Mesenchymal stem cell (in vitro differentiated cells and primary cell): ENCODE results near the gene PAGR1.

Source experiments
- DNase-seq: peaks from one replicate; pipeline ENCODE4 v3.0.0-alpha.2; 2013
- H2AFZ ChIP-seq: one replicate; pipeline ENCODE4 v1.6.1; 2013; ENCODE audit warnings: low read depth, mild to moderate bottlenecking, control low read depth, inconsistent platforms, low read length, moderate library complexity
- H2AK5ac ChIP-seq: 2 replicates; pipeline ENCODE4 v1.6.1; 2013; ENCODE audit warnings: low read length, moderate library complexity, mild to moderate bottlenecking, inconsistent platforms; ENCODE audit not compliant: severe bottlenecking
- H2BK120ac ChIP-seq: one replicate; pipeline ENCODE4 v1.6.1; 2013; ENCODE audit warnings: low read depth, mild to moderate bottlenecking, inconsistent platforms, low read length, moderate library complexity
- H2BK12ac ChIP-seq, 2 experiments: one replicate each; pipeline ENCODE4 v1.6.1; 2013; ENCODE audit warnings: inconsistent platforms in 2 of 2, low read length in 2 of 2, mild to moderate bottlenecking in 2 of 2, moderate library complexity in 2 of 2, control low read depth in 1 of 2
- H2BK15ac ChIP-seq: one replicate; pipeline ENCODE4 v1.6.1; 2013; ENCODE audit warnings: mild to moderate bottlenecking, low read depth, inconsistent platforms; ENCODE audit not compliant: poor library complexity, severe bottlenecking
- H2BK5ac ChIP-seq: 2 replicates; pipeline ENCODE4 v1.6.1; 2013; ENCODE audit warnings: low read depth, mild to moderate bottlenecking, low read length, control low read depth, inconsistent platforms; ENCODE audit not compliant: poor library complexity, severe bottlenecking
- H3K14ac ChIP-seq, 2 experiments: one replicate each; pipeline ENCODE4 v1.6.1; 2013; ENCODE audit warnings: inconsistent platforms in 2 of 2, low read length in 2 of 2, control low read depth in 1 of 2, mild to moderate bottlenecking in 1 of 2, moderate library complexity in 1 of 2
- H3K18ac ChIP-seq, 2 experiments: one replicate each; pipeline ENCODE4 v1.6.1; 2013; ENCODE audit warnings: inconsistent platforms in 2 of 2, low read length in 2 of 2, control low read depth in 1 of 2, low read depth in 1 of 2, mild to moderate bottlenecking in 1 of 2
- H3K23ac ChIP-seq, 2 experiments: one replicate each; pipeline ENCODE4 v1.6.1; 2013; ENCODE audit warnings: inconsistent platforms in 2 of 2, low read length in 2 of 2, mild to moderate bottlenecking in 2 of 2, moderate library complexity in 2 of 2, control low read depth in 1 of 2
- H3K27ac ChIP-seq: 2 replicates; pipeline ENCODE4 v1.5.1; 2013; ENCODE audit warnings: mild to moderate bottlenecking, moderate library complexity, low read length, control low read depth, inconsistent platforms; ENCODE audit not compliant: poor library complexity, severe bottlenecking
- H3K27me3 ChIP-seq, 2 experiments: 2 replicates each; pipeline versions ENCODE4 v1.6.1 to v1.7.0; 2013; ENCODE audit warnings: low read length in 2 of 2, mild to moderate bottlenecking in 2 of 2, moderate library complexity in 2 of 2, control low read depth in 1 of 2, inconsistent platforms in 1 of 2; ENCODE audit not compliant: control insufficient read depth in 1 of 2, insufficient read depth in 1 of 2
- H3K36me3 ChIP-seq, 2 experiments: 2 replicates each; pipeline versions ENCODE4 v1.6.1 to v1.7.0; 2013; ENCODE audit warnings: low read length in 2 of 2, control low read depth in 1 of 2, inconsistent platforms in 1 of 2, low read depth in 1 of 2, mild to moderate bottlenecking in 1 of 2; ENCODE audit not compliant: insufficient read depth in 2 of 2, control insufficient read depth in 1 of 2
- H3K4ac ChIP-seq, 2 experiments: one replicate each; pipeline ENCODE4 v1.6.1; 2013; ENCODE audit warnings: inconsistent platforms in 2 of 2, low read length in 2 of 2, mild to moderate bottlenecking in 2 of 2, moderate library complexity in 2 of 2, control low read depth in 1 of 2, low read depth in 1 of 2
- H3K4me1 ChIP-seq: 2 replicates; pipeline ENCODE4 v1.6.1; 2013; ENCODE audit warnings: low read depth, low read length, control low read depth; ENCODE audit not compliant: control insufficient read depth, insufficient read depth
- H3K4me2 ChIP-seq: 2 replicates; pipeline ENCODE4 v1.6.1; 2013; ENCODE audit warnings: low read length, mild to moderate bottlenecking, inconsistent platforms; ENCODE audit not compliant: poor library complexity, severe bottlenecking
- H3K4me3 ChIP-seq, 2 experiments: 2 replicates each; pipeline versions ENCODE4 v1.5.1 to v1.7.0; 2013; ENCODE audit warnings: low read length in 2 of 2, mild to moderate bottlenecking in 2 of 2, control low read depth in 1 of 2, low read depth in 1 of 2; ENCODE audit not compliant: insufficient read depth in 1 of 2
- H3K79me1 ChIP-seq: replicated peaks from 2 replicates; pipeline ENCODE4 v1.6.1; 2013; ENCODE audit warnings: mild to moderate bottlenecking, control low read depth, low read length, inconsistent platforms; ENCODE audit not compliant: poor library complexity, severe bottlenecking
- H3K9ac ChIP-seq: 2 replicates; pipeline ENCODE4 v1.7.0; 2013; ENCODE audit warnings: mild to moderate bottlenecking, low read length, moderate library complexity
- H3K9me3 ChIP-seq: 2 replicates; pipeline ENCODE4 v1.7.0; 2013; ENCODE audit warnings: mild to moderate bottlenecking, low read length; ENCODE audit not compliant: control insufficient read depth
- H4K8ac ChIP-seq: one replicate; pipeline ENCODE4 v1.6.1; 2013; ENCODE audit warnings: inconsistent platforms, mild to moderate bottlenecking, low read length, moderate library complexity
- H4K91ac ChIP-seq: one replicate; pipeline ENCODE4 v1.6.1; 2013; ENCODE audit warnings: mild to moderate bottlenecking, low read length, inconsistent platforms
- WGBS: methylation state at CpG from one replicate; pipeline ENCODE4 v1.1.7; 2013; ENCODE audit warnings: mixed read lengths; 5-methylcytosine and 5-hydroxymethylcytosine counted together

Gene PAGR1

DNA sequence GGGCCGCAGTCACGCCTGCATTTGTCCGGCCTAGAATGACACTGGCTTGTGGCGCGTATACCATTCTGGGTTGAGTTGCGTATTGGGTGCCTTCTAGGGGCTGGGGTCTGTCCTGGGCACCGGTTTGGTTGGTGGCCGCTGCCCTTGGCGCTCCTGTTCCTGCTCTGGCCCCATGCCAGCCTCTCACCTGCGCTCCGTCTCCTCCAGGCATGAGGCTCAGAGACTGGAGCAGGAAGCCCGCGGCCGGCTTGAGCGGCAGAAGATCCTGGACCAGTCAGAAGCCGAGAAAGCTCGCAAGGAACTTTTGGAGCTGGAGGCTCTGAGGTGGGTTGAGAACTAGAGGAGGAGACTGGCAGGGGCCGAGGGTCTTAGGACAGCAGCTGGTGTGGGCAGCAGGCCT is 29.7 kb downstream of the PAGR1 start:
- Histone ChIP-seq H4K91ac (no peak overlapping the region), H3K14ac (no peak overlapping the region), H3K27me3 (no peaks in the 10 kb centered on the region), H2BK15ac (no peak overlapping the region), H3K36me3 (peaks cover 91 to 92% of the 10 kb centered on the region in 2 experiments), H3K4ac (no peak overlapping the region), H3K4me1 (peaks cover 1% of the 10 kb centered on the region), H3K79me1 (peaks cover 24% of the 10 kb centered on the region), H3K18ac (no peak overlapping the region), H3K9me3 (no peaks in the 10 kb centered on the region), H3K4me2 (no peak overlapping the region), H2BK120ac (no peak overlapping the region), H3K4me3 (peak overlapping the region in 1 of 2 experiments; percentile 29), H4K8ac (no peak overlapping the region), H3K9ac (peak overlapping the region; percentile 38), H3K27ac (no peak overlapping the region), H2BK12ac (no peak overlapping the region), H2AK5ac (no peak overlapping the region), H3K23ac (no peak overlapping the region), H2BK5ac (no peak overlapping the region), H2AFZ (no peak overlapping the region)
- no peak for DNase-seq
- 97% methylated on average over 18 of the region's 18 CpGs for WGBS

DNA sequence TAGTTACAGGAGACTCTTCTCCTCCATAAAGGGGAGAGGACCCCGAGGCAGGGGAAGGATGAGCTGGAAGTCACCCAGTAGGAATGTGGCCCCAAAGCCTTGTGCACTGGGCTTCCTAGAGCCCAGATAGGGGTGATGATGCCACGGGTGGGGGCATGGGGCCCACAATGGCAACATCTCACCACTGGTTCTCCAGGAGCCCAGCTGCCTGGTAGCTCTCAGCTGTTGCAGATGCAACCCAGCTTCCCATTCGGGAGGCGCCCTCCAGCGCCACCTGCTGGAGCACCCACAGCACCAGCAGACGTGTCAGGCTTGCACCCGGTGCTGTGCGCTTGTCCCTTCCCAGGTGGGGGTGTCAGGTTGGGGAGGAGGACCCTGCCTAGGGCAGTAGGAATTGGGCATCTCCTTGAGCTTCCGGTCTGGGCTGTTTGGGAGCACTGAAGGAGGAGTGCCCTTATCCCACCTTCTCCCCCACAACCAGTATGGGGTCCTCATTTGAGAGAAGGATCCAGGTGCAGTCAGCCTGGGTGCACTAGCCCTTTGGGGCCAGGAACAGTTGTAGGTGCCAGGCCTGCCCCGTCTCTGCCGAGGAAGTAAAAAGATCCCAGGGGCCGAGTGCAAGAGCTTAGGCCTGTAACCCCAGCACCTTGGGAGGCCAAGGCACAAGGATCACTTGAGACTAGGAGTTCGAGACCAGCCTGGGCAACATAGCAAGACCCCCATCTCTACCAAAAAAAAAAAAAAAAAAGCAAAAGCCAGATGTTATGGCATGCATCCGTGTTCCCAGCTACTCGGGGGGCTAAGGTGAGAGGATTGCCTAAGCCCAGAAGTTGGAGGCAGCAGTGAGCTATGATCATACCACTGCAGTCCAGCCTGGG is 32.7 kb downstream of the PAGR1 start:
- no peaks in the 10 kb centered on the region for H3K27me3 ChIP-seq
- no peak overlapping the region for H2BK15ac ChIP-seq
- H2AK5ac ChIP-seq, result no peak overlapping the region
- no peak overlapping the region for H3K4me2 ChIP-seq
- no peak overlapping the region for H3K23ac ChIP-seq
- no peak overlapping the region for H3K14ac ChIP-seq
- no peak overlapping the region for H3K27ac ChIP-seq
- H4K8ac ChIP-seq, result peak overlapping the region; percentile 19
- no peak overlapping the region for H2AFZ ChIP-seq
- no peak overlapping the region for H2BK12ac ChIP-seq
- no peak overlapping the region for H3K18ac ChIP-seq
- H2BK120ac ChIP-seq, result no peak overlapping the region
- no peak overlapping the region for H3K4me3 ChIP-seq
- H3K4me1 ChIP-seq, result no peaks in the 10 kb centered on the region
- WGBS, result 59% methylated on average over 14 of the region's 15 CpGs
- H3K36me3 ChIP-seq, result peaks cover 71% of the 10 kb centered on the region in 2 experiments
- H3K9me3 ChIP-seq, result no peaks in the 10 kb centered on the region
- peaks cover 11% of the 10 kb centered on the region for H3K79me1 ChIP-seq
- no peak overlapping the region for H2BK5ac ChIP-seq
- no peak overlapping the region for H4K91ac ChIP-seq
- H3K9ac ChIP-seq, result no peak overlapping the region
- DNase-seq, result peak; percentile 69
- H3K4ac ChIP-seq, result no peak overlapping the region

- WGBS, result 51% methylated on average over 5 of the region's 5 CpGs
- Histone ChIP-seq H2AK5ac (no peak overlapping the region), H3K4me3 (no peak overlapping the region)
Measured at GRCh38 chr16:29849505-29849904, 33.6 kb downstream of the PAGR1 start.

GRCh38 chr16:29850998-29851397 is 35.0 kb downstream of the PAGR1 start:
- Histone ChIP-seq H3K27me3 (no peaks in the 10 kb centered on the region), H4K8ac (no peak overlapping the region), H4K91ac (no peak overlapping the region), H3K27ac (no peak overlapping the region), H3K4me3 (no peak overlapping the region), H3K4me2 (no peak overlapping the region), H3K4me1 (no peaks in the 10 kb centered on the region), H3K18ac (no peak overlapping the region), H3K23ac (no peak overlapping the region), H3K9me3 (no peaks in the 10 kb centered on the region), H3K4ac (no peak overlapping the region), H2BK5ac (no peak overlapping the region), H2AFZ (no peak overlapping the region), H2BK120ac (no peak overlapping the region), H3K9ac (no peak overlapping the region), H3K36me3 (peaks cover 49% of the 10 kb centered on the region in 2 experiments), H2BK12ac (no peak overlapping the region), H2BK15ac (no peak overlapping the region), H2AK5ac (no peak overlapping the region), H3K79me1 (peaks cover under 1% of the 10 kb centered on the region), H3K14ac (no peak overlapping the region)
- WGBS, result 100% methylated on average over 2 of the region's 3 CpGs
- DNase-seq, result no peak

More at GRCh38 chr16:29849505-29849904, 33.6 kb downstream of the PAGR1 start:
- Histone ChIP-seq H3K27ac (no peak overlapping the region), H3K4ac (no peak overlapping the region), H3K27me3 (no peaks in the 10 kb centered on the region), H2BK5ac (no peak overlapping the region), H2BK15ac (peak overlapping the region; percentile 12), H2BK12ac (no peak overlapping the region), H3K9ac (peak overlapping the region; percentile 1), H3K36me3 (peaks cover 63 to 64% of the 10 kb centered on the region in 2 experiments), H3K79me1 (peaks cover 7% of the 10 kb centered on the region), H2AFZ (no peak overlapping the region), H4K91ac (no peak overlapping the region), H4K8ac (no peak overlapping the region), H3K23ac (no peak overlapping the region), H2BK120ac (no peak overlapping the region), H3K4me1 (no peaks in the 10 kb centered on the region), H3K18ac (no peak overlapping the region), H3K9me3 (no peaks in the 10 kb centered on the region), H3K14ac (no peak overlapping the region), H3K4me2 (no peak overlapping the region)
- no peak for DNase-seq
